Measurements from ENCODE around the gene FGFR2. TPM values are rescaled to one million over a fixed set of nuclear protein-coding genes. Genes with fewer than 3 reads are reported as not detected.

FGFR2 gene
- polyA plus RNA-seq, 1 of the 3 experiments (the other 2 are of a cell fraction): 0.02 TPM

GRCh38 chr10:121531076-121531829, 67.0 kb downstream of the FGFR2 start:
- Histone ChIP-seq H3K4me1 (ENCODE audit: control insufficient read depth in 1 of 2, insufficient read depth in 2 of 2, low read depth in 1 of 2, low read length in 1 of 2) (no peaks in the 10 kb centered on the region), H3K27me3 (ENCODE audit: insufficient read depth) (no peaks in the 10 kb centered on the region), H3K9ac (no peak overlapping the region), H3K9me2 (no peaks in the 10 kb centered on the region), H3F3A (replicated peaks; ENCODE audit: insufficient read depth) (no peaks in the 10 kb centered on the region), H3K9me3 (no peaks in the 10 kb centered on the region; the same call in 1 of the 2 replicates), H2AFZ (ENCODE audit: low read depth) (no peak overlapping the region), H3K36me3 (replicated peaks in 1 of 2; ENCODE audit: control insufficient read depth in 1 of 2, insufficient read depth in 2 of 2, low read length in 1 of 2) (no peaks in the 10 kb centered on the region), H4K20me1 (ENCODE audit: insufficient read depth) (no peaks in the 10 kb centered on the region), H3K79me2 (ENCODE audit: insufficient read depth) (no peaks in the 10 kb centered on the region), H3K4me3 (ENCODE audit: low read depth in 2 of 2, low read length in 1 of 2) (no peak overlapping the region), H3K4me2 (no peak overlapping the region), H3K27ac (ENCODE audit: low read depth in 2 of 2, low read length in 1 of 2) (no peak overlapping the region)
- DNase-seq: no peak
- TF ChIP-seq RAD21 (IDR thresholded peaks at IDR 0.05; ENCODE audit: low read length) (no peak), JUND (IDR thresholded peaks at IDR 0.05) (no peak), CHD2 (IDR thresholded peaks at IDR 0.05; ENCODE audit: low read length, partially characterized antibody) (no peak), FOXM1 (IDR thresholded peaks at IDR 0.05; ENCODE audit: low read depth) (no peak)
- POLR2A ChIA-PET: no interaction called here
- 38% methylated on average over 12 of the region's 13 CpGs for WGBS (ENCODE audit: low lambda C conversion rate)
- CTCF ChIA-PET: no interaction called here

GRCh38 chr10:121530481-121531075, 67.7 kb downstream of the FGFR2 start:
- no peak for DNase-seq
- Histone ChIP-seq H3K9ac (no peak overlapping the region), H3K27me3 (ENCODE audit: insufficient read depth) (no peaks in the 10 kb centered on the region), H4K20me1 (ENCODE audit: insufficient read depth) (no peaks in the 10 kb centered on the region), H3K4me2 (no peak overlapping the region), H3F3A (replicated peaks; ENCODE audit: insufficient read depth) (no peaks in the 10 kb centered on the region), H3K9me3 (no peaks in the 10 kb centered on the region; the same call in 1 of the 2 replicates), H3K9me2 (no peaks in the 10 kb centered on the region), H3K4me1 (ENCODE audit: control insufficient read depth in 1 of 2, insufficient read depth in 2 of 2, low read depth in 1 of 2, low read length in 1 of 2) (no peaks in the 10 kb centered on the region), H3K36me3 (replicated peaks in 1 of 2; ENCODE audit: control insufficient read depth in 1 of 2, insufficient read depth in 2 of 2, low read length in 1 of 2) (no peaks in the 10 kb centered on the region), H3K4me3 (ENCODE audit: low read depth in 2 of 2, low read length in 1 of 2) (no peak overlapping the region), H2AFZ (ENCODE audit: low read depth) (no peak overlapping the region), H3K27ac (ENCODE audit: low read depth in 2 of 2, low read length in 1 of 2) (no peak overlapping the region), H3K79me2 (ENCODE audit: insufficient read depth) (no peaks in the 10 kb centered on the region)
- 59% methylated on average over 7 of the region's 7 CpGs for WGBS (ENCODE audit: low lambda C conversion rate)
- CTCF ChIA-PET: no interaction called here
- TF ChIP-seq REST (IDR thresholded peaks at IDR 0.05; ENCODE audit: low read depth, low read length) (no peak), EP300 (IDR thresholded peaks at IDR 0.05; ENCODE audit: borderline replicate concordance in 1 of 2, low read depth in 1 of 2, low read length in 1 of 2) (no peak)
- POLR2A ChIA-PET: no interaction called here

GRCh38 chr10:121527690-121528089, 70.6 kb downstream of the FGFR2 start:
- Histone ChIP-seq H3K9me3 (no peaks in the 10 kb centered on the region; the same call in 1 of the 2 replicates), H3K27ac (ENCODE audit: low read depth in 2 of 2, low read length in 1 of 2) (no peak overlapping the region), H2AFZ (ENCODE audit: low read depth) (no peak overlapping the region), H3K4me1 (ENCODE audit: control insufficient read depth in 1 of 2, insufficient read depth in 2 of 2, low read depth in 1 of 2, low read length in 1 of 2) (no peaks in the 10 kb centered on the region), H3F3A (replicated peaks; ENCODE audit: insufficient read depth) (no peaks in the 10 kb centered on the region), H3K79me2 (ENCODE audit: insufficient read depth) (no peaks in the 10 kb centered on the region), H3K27me3 (ENCODE audit: insufficient read depth) (no peaks in the 10 kb centered on the region), H3K9ac (no peak overlapping the region), H3K4me2 (no peak overlapping the region), H3K4me3 (ENCODE audit: low read depth in 2 of 2, low read length in 1 of 2) (no peak overlapping the region), H3K36me3 (replicated peaks in 1 of 2; ENCODE audit: control insufficient read depth in 1 of 2, insufficient read depth in 2 of 2, low read length in 1 of 2) (no peaks in the 10 kb centered on the region), H4K20me1 (ENCODE audit: insufficient read depth) (no peaks in the 10 kb centered on the region), H3K9me2 (no peaks in the 10 kb centered on the region)
- TF ChIP-seq USF1 (IDR thresholded peaks at IDR 0.05; ENCODE audit: borderline replicate concordance, low read depth) (no peak), GATA2 (CRISPR knock-in tag; IDR thresholded peaks at IDR 0.05) (no peak), NRF1 (IDR thresholded peaks at IDR 0.05; ENCODE audit: low read depth, low read length) (no peak), RCOR1 (IDR thresholded peaks at IDR 0.05; ENCODE audit: low read length) (no peak), FOXM1 (IDR thresholded peaks at IDR 0.05; ENCODE audit: low read depth) (no peak), FOXJ3 (CRISPR knock-in tag; IDR thresholded peaks at IDR 0.05) (no peak)
- DNase-seq: no peak
- WGBS (ENCODE audit: low lambda C conversion rate): 34% methylated on average over 6 of the region's 6 CpGs
- CTCF ChIA-PET: no interaction called here
- POLR2A ChIA-PET: no interaction called here

Data from SK-N-SH (cell line).